HCT116 (cell line): ENCODE measurements around the gene DDX41. TPM values are rescaled to one million over a fixed set of nuclear protein-coding genes. Genes with fewer than 3 reads are reported as not detected.

ENCODE experiments used
- ATAC-seq: fragments of 200-7000 bp; cut with Tn5 transposase; 2 replicates; pipeline ENCODE4 v1.9.1; 2020; ENCODE audit warnings: mild to moderate bottlenecking, moderate library complexity
- BruUV-seq: library from RNA; stranded (reverse); fragments of 400-500 nt; replicated peaks from 2 replicates; lab custom pipeline; 2021; lab: Mats Ljungman, UMichigan
- CTCF ChIA-PET: fragments of 300-600 bp; sonication (Branson Sonifier 250); formaldehyde crosslinking; loops from one replicate; lab custom pipeline; 2021; ENCODE audit warnings: antibody characterized with exemption; lab: Charles Lee
- POLR2A ChIA-PET: fragments of 300-600, 350-600 bp; sonication (Branson Sonifier 250); formaldehyde crosslinking; loops from one replicate; lab custom pipeline; 2021; ENCODE audit warnings: antibody characterized with exemption; lab: Charles Lee
- RAD21 ChIA-PET, 2 experiments: fragments of 300-600 bp; sonication (Branson Sonifier 250); formaldehyde crosslinking; loops; one replicate each; lab custom pipeline; 2023; ENCODE audit warnings: low total read pairs in 2 of 2; ENCODE audit not compliant: uncharacterized antibody in 2 of 2, unreplicated experiment in 2 of 2, low non-redundant PET in 1 of 2; lab: Charles Lee
- DNase-seq: peaks from one replicate; pipeline ENCODE4 v3.0.0-alpha.2; 2010; ENCODE audit warnings: low read depth, low spot score
- H2AFZ ChIP-seq: fragments of 200-600 bp; shearing (Covaris generic), sonication (generic); 2 replicates; pipeline ENCODE4 v1.6.1; 2017; ENCODE audit warnings: low read depth, mixed run types, mixed read lengths, antibody characterized with exemption, low read length; ENCODE audit not compliant: poor library complexity, severe bottlenecking
- H3K27ac ChIP-seq: 2 replicates; pipeline ENCODE4 v1.5.1; 2012; ENCODE audit warnings: low read depth, low read length
- H3K27me3 ChIP-seq: fragments of 200-600 bp; sonication (generic); 2 replicates; pipeline ENCODE4 v1.6.1; 2016; ENCODE audit warnings: mixed run types, low read length, mixed read lengths; ENCODE audit not compliant: insufficient read depth
- H3K36me3 ChIP-seq, 2 experiments: fragments of 200-500 bp in 1 of 2; fragments of 200-600 bp in 1 of 2; sonication (Bioruptor generic) in 1 of 2; sonication (generic) in 1 of 2; 2 replicates each; pipeline versions ENCODE4 v1.5.1 to v1.6.1; 2014 to 2016; ENCODE audit warnings: low read length in 2 of 2, inconsistent platforms in 1 of 2, mixed read lengths in 1 of 2, mixed run types in 1 of 2; ENCODE audit not compliant: insufficient read depth in 2 of 2, control insufficient read depth in 1 of 2
- H3K4me1 ChIP-seq, 2 experiments: fragments of 200-600 bp in 1 of 2; sonication (generic) in 1 of 2; 2 replicates each; pipeline versions ENCODE4 v1.5.1 to v1.6.1; 2012 to 2017; ENCODE audit warnings: low read length in 2 of 2, inconsistent platforms in 1 of 2, mild to moderate bottlenecking in 1 of 2, mixed read lengths in 1 of 2, mixed run types in 1 of 2, moderate library complexity in 1 of 2; ENCODE audit not compliant: insufficient read depth in 2 of 2, control insufficient read depth in 1 of 2
- H3K4me2 ChIP-seq: fragments of 200-600 bp; sonication (generic); 2 replicates; pipeline ENCODE4 v1.6.1; 2017; ENCODE audit warnings: mixed run types, low read length, mixed read lengths
- H3K4me3 ChIP-seq, 2 experiments: fragments of 200-600 bp in 1 of 2; sonication (generic) in 1 of 2; replicated peaks in 1 of 2; 2 replicates each; pipeline ENCODE4 v1.5.1; 2011 to 2016; ENCODE audit warnings: low read length in 2 of 2, control low read depth in 1 of 2, low read depth in 1 of 2, mild to moderate bottlenecking in 1 of 2, mixed read lengths in 1 of 2, mixed run types in 1 of 2
- H3K79me2 ChIP-seq: fragments of 200-600 bp; sonication (generic); 2 replicates; pipeline ENCODE4 v1.6.1; 2017; ENCODE audit warnings: mild to moderate bottlenecking, mixed run types, low read length, moderate library complexity, mixed read lengths; ENCODE audit not compliant: insufficient read depth
- H3K9ac ChIP-seq: fragments of 200-600 bp; sonication (generic); 2 replicates; pipeline ENCODE4 v1.6.1; 2016; ENCODE audit warnings: low read length, mixed read lengths
- H3K9me2 ChIP-seq: fragments of 200-600 bp; sonication (generic), shearing (Covaris generic); 2 replicates; pipeline ENCODE4 v1.6.1; 2017; ENCODE audit warnings: mixed run types, mild to moderate bottlenecking, moderate library complexity; ENCODE audit not compliant: insufficient read depth
- H3K9me3 ChIP-seq, 2 experiments: fragments of 200-500 bp in 1 of 2; fragments of 200-600 bp in 1 of 2; sonication (Bioruptor generic) in 1 of 2; sonication (generic) in 1 of 2; 2 replicates each; pipeline ENCODE4 v1.6.1; 2014 to 2017; ENCODE audit warnings: low read length in 2 of 2, mixed read lengths in 2 of 2, inconsistent platforms in 1 of 2, low read depth in 1 of 2, mild to moderate bottlenecking in 1 of 2, mixed run types in 1 of 2, moderate library complexity in 1 of 2; ENCODE audit not compliant: control insufficient read depth in 1 of 2, insufficient read depth in 1 of 2
- H4K20me1 ChIP-seq: fragments of 200-600 bp; sonication (generic), shearing (Covaris generic); 2 replicates; pipeline ENCODE4 v1.6.1; 2017; ENCODE audit warnings: mixed run types, mild to moderate bottlenecking, moderate library complexity; ENCODE audit not compliant: insufficient read depth
- CEBPB ChIP-seq: IDR thresholded peaks from 2 replicates; pipeline ENCODE4 v1.6.1; 2012; ENCODE audit warnings: low read depth
- CTCF ChIP-seq, 3 experiments: fragments of 200-600 bp in 1 of 3; sonication (generic) in 1 of 3; IDR thresholded peaks in 2 of 3; conservative IDR thresholded peaks in 1 of 3; 2 replicates each; pipeline ENCODE4 v1.5.1; 2012 to 2017; ENCODE audit warnings: low read depth in 2 of 3, low read length in 2 of 3, antibody characterized with exemption in 1 of 3, borderline replicate concordance in 1 of 3, control low read depth in 1 of 3, mild to moderate bottlenecking in 1 of 3, mixed read lengths in 1 of 3, mixed run types in 1 of 3, moderate library complexity in 1 of 3; ENCODE audit not compliant: insufficient read depth in 1 of 3
- ELF1 ChIP-seq: IDR thresholded peaks from 2 replicates; pipeline ENCODE4 v1.6.1; 2012; ENCODE audit warnings: low read depth, borderline replicate concordance
- POLR2AphosphoS5 ChIP-seq: IDR thresholded peaks from 2 replicates; pipeline ENCODE4 v1.6.1; 2011; ENCODE audit warnings: mild to moderate bottlenecking, low read depth, low read length, moderate library complexity
- RAD21 ChIP-seq: IDR thresholded peaks from 2 replicates; pipeline ENCODE4 v1.6.1; 2012; ENCODE audit warnings: low read depth, mild to moderate bottlenecking
- TCF7L2 ChIP-seq: IDR thresholded peaks from 2 replicates; pipeline ENCODE4 v1.7.0; 2011; ENCODE audit warnings: borderline replicate concordance, inconsistent platforms; ENCODE audit not compliant: insufficient read depth, insufficient read length; ENCODE audit errors: extremely low read depth
- YY1 ChIP-seq: IDR thresholded peaks from 2 replicates; pipeline ENCODE4 v1.6.1; 2011; ENCODE audit warnings: low read length, low read depth, moderate library complexity, mild to moderate bottlenecking; ENCODE audit not compliant: insufficient replicate concordance; ENCODE audit errors: extremely low read depth
- ZFX ChIP-seq: fragments of 450-650 bp; IDR thresholded peaks from 2 replicates; pipeline ENCODE4 v1.6.1; 2017
- intact Hi-C: fragments of 100-400 bp; cut with micrococcal nuclease; formaldehyde crosslinking; loops from 2 replicates; pipeline ENCODE4 v1.10.0; 2022
- total RNA-seq: library from RNA; stranded (reverse); gene quantifications from one replicate; pipeline ENCODE4 v1.2.1, GENCODE V29; 2021; ENCODE audit not compliant: unreplicated experiment

DDX41 gene
- total RNA-seq, 1 experiment from 2014 or later, result 141 TPM

GRCh38 chr5:177497292-177498012 is 19.3 kb downstream of the DDX41 start, which contains the start of gene PDLIM7 (continued):
- no peak for TF ChIP-seq CTCF (IDR thresholded peaks at IDR 0.05 in 2 of 3, conservative IDR thresholded peaks at IDR 0.05 in 1 of 3; ENCODE audit: borderline replicate concordance in 1 of 3, insufficient read depth in 1 of 3, low read depth in 2 of 3, low read length in 2 of 3)
- TF ChIP-seq RAD21, result no peak
- no peak for TF ChIP-seq ELF1
- no peak for TF ChIP-seq TCF7L2

DNA sequence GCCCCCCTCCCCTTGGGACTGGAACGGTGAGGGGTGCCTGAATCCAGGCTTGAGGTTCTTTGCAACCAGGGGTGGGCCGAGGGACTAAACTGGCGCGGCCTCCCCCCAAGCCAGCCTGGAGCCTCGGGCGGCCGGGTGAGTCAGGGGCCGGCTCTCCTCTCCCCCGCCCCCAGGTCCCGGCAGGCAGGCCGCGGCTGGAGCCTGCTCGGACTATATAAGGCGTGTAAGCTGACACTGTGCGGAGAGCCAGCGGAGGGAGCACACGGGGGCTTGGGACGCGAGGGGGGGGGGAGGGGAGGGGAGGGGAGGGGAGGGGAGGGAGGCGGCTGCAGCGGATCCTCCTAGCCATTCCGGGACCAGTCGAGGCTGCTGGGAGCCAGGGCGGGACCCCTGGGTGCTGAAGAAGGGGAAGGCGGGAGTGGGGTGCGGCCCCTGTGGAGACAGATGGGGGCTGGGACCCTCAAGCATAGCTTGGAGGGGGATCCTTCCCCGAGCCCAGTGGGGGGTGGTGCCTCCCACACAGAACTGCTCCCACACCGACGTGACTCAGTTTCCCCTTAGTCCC is 20.0 kb downstream of the DDX41 start:
- H2AFZ ChIP-seq, result no peak overlapping the region

More for the DNA sequence above, 20.0 kb downstream of the DDX41 start:
- Histone ChIP-seq H3K4me3 (peak overlapping the region; percentile 88 to 89), H4K20me1 (peaks cover 7% of the 10 kb centered on the region; the same call in 1 of the 2 replicates), H3K9me3 (no peaks in the 10 kb centered on the region), H3K27ac (peak overlapping the region; percentile 96), H3K9ac (peak overlapping the region; percentile 94), H3K79me2 (peaks cover 48% of the 10 kb centered on the region), H3K4me2 (peak overlapping the region; percentile 99)
- POLR2A ChIA-PET, result interaction anchor here (0.6 to 6.4 kb wide), 21 partner anchors 10 to 410 kb away, joined by 3 to 54 read pairs (median 4); partner anchors contain the start of genes DBN1, DDX41 and FGFR4
- CTCF ChIA-PET, result interaction anchor here (0.9 to 4.1 kb wide), 12 partner anchors 10 to 187 kb away, joined by 3 to 28 read pairs (median 6); partner anchors contain the start of gene PRR7
- ATAC-seq, result peak; percentile 48
- no peak for TF ChIP-seq TCF7L2
- TF ChIP-seq ZFX, result 0 out of 2 replicates have a peak, but pooled peaks have one; percentile 26
- no peak for TF ChIP-seq CEBPB
- peak; percentile 35; the same call in 1 of the 2 replicates for TF ChIP-seq POLR2AphosphoS5
- no peak for TF ChIP-seq CTCF (IDR thresholded peaks at IDR 0.05 in 2 of 3, conservative IDR thresholded peaks at IDR 0.05 in 1 of 3; ENCODE audit: borderline replicate concordance in 1 of 3, insufficient read depth in 1 of 3, low read depth in 2 of 3, low read length in 2 of 3)
- no peak for TF ChIP-seq ELF1
- no peak for TF ChIP-seq YY1
- TF ChIP-seq, all 23 proteins: peak for 2
- RAD21 ChIA-PET, result interaction anchor here (0.6 to 1.0 kb wide), 3 partner anchors 92 to 113 kb away, joined by 3 to 5 read pairs (median 3); no protein-coding TSS in a partner anchor
- no peaks in the 10 kb centered on the region for H3K27me3 ChIP-seq
- H3K36me3 ChIP-seq, result peaks cover 0 to 6% of the 10 kb centered on the region in 2 experiments; a peak in 2 of 4 replicates
- H3K4me1 ChIP-seq, result peaks cover 39 to 69% of the 10 kb centered on the region in 2 experiments
- peak; percentile 40 for DNase-seq
- H3K9me2 ChIP-seq, result no peaks in the 10 kb centered on the region
- BruUV-seq, result no TSS peak
- intact Hi-C loops, result loop anchor here (1.0 to 5.0 kb wide), 6 partner anchors 22 to 185 kb away; partner anchors contain the start of genes B4GALT7, MXD3 and PFN3
